Lower leg skin (tissue), 3 donors: ENCODE data around the gene ZC3H18.

Experiments used
- CTCF ChIP-seq, 3 donors: fragments of 450-650 bp; IDR thresholded peaks; one replicate each; pipeline ENCODE4 v1.5.1; 2016; ENCODE audit warnings: antibody characterized with exemption in 3 of 3, mild to moderate bottlenecking in 3 of 3, moderate library complexity in 2 of 3
- POLR2A ChIP-seq, 2 donors: fragments of 450-650 bp; IDR thresholded peaks; one replicate each; pipeline ENCODE4 v1.6.1; 2016 to 2017; ENCODE audit warnings: antibody characterized with exemption in 2 of 2, mild to moderate bottlenecking in 1 of 2, moderate library complexity in 1 of 2

GRCh38 chr16:88645941-88646340, 75.7 kb downstream of the ZC3H18 start:
- no peak for TF ChIP-seq POLR2A (IDR thresholded peaks at IDR 0.05)
- TF ChIP-seq CTCF (IDR thresholded peaks at IDR 0.05) = no peak
